Nucleus accumbens (tissue), 56 donors: ENCODE data around the gene FAHD2A.
"Not testable (repeated sequence)": the region's sequence is repeated elsewhere in the genome, so short reads cannot be mapped to it uniquely, and the experiment has no call there.

Experiments
- DNase-seq, 56 donors: peaks; one replicate each; lab custom pipeline; 2025; lab: John Stamatoyannopoulos, UW

Gene FAHD2A, protein sequence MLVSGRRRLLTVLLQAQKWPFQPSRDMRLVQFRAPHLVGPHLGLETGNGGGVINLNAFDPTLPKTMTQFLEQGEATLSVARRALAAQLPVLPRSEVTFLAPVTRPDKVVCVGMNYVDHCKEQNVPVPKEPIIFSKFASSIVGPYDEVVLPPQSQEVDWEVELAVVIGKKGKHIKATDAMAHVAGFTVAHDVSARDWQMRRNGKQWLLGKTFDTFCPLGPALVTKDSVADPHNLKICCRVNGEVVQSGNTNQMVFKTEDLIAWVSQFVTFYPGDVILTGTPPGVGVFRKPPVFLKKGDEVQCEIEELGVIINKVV

DNA sequence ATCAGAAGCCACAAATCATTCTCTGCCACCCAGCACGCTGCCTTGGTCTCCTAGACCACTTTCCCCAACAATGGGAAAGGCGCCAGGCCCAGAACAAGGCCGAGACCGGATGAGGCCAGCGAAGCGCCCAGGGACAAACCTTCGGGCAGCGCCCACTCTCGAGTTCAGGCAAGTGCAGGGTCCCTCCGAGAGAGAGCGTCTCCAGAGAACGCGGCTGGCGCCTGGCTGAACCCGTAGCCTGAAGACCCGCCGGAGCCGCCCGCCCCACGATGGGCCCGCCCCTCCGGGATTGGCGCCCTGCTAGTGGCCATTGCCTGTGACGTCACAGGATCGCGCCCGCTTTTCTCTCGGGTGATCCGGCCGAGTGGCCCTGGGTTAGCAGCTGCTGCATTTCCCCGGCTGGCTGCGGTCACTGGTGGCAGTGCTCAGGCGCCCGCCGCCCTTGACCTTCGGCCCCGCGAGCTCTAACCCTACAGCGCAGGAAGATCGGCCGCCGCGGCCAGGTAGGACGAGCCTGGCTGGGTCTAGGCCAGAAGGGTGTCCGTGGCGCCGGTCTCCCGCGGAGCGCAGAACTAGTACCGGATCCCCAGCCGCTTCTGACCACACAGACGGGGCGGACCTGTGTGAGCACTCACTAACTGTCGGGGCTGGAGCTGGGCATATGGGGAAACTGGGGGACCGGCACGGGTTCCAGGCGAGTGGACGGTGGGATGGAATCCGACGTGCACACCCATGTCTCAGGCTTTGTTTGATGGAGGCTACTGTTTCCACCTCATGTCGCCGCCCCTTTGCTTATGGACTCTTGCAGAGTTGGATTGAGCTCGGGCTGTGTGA is at the start of gene FAHD2A:
Gene FAHD2A, plus strand, starts transcription at position 339 of the 834 bp plus-strand sequence. CDS start 2,851 bp downstream, outside the sequence.
- peak; percentile 65 to 97 (median 92) for DNase-seq

DNA sequence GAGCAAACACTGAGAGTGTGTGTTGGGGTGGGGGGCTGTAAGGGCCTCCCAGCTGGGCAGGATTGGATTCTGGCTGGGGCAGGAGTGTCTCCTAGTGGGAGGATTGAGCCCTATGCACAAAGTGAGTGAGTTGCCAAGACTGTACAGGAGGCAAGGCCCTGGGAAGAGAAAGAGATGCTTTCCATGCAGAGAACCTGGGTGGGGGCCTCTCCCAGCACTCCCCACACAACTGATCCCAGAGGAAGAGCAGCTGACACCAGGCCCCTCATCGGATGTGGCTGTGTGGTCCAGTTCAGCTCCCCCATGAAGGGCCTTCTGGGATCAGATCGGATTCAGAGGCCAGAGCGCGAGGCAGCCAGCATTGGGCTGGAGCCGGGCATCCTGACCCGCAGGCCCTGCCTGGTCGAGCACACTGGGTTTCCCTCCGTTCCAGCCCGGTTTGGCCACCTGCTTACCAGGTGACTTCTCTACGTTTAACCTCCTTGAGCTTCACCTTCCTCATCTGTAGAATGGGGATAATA is 49.4 kb upstream of the FAHD2A start:
- DNase-seq = no peak

DNA sequence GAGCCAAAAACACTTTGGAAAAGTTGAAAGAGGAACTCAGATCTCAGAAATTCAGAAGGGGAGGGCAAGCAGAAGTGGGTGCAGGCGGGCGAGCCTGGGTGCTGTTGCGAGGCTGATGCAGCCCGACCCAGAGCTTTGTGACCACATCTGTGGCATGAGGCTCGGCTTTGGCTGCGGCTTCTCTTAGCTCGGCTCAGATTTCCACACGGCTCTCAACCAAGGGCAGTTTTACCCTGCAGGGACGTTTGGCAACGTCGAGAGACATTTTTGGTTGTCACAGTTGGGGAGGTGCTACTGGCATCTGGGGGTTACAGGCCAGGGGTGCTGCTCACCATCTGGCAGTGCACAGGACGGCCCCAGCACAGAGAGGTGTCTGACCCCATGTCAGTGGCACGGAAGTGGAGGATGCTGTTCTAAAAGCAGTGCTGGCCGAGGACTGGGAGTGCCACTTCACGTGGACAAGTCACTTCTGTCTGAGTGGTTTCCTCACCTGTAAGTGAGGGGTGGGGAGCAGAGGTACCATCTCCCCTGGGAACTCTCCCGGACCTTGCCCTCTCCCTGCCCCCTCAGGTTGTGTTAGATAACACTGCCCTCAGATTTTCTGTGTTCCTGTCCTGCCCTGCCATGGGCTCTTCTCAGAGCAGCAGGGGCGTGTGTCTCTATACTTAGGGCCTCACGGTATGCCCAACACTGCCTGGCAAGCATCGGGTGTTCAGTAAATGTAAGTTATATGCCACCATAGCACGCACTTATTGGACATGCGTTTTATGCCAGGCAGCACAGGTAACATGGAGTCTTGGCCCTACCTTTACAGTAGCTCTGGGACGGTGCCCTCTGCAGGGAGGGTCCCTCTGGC is 48.7 kb upstream of the FAHD2A start:
- no peak for DNase-seq

DNA sequence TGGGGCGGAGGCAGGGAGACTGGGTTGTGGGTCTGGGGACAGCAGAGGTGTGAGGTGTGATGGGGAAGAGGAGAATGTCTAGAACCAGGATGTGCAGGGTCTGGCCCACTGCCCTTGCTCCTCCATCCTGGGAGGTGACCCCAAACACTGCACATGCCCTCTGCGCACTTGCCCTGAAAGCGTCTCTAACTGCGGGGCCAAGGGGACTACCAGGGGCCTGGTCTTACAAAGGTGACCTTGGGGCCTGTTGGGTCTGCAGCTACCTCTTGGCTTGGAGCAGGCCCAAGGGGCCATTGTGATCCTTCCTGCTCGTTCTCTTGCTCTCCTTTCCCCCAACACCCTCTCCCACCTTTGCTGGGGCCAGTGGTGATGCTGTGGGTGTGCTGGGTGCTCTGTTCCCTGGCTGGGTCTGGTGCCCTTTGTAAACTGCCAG is 48.0 kb upstream of the FAHD2A start:
- DNase-seq = no peak

DNA sequence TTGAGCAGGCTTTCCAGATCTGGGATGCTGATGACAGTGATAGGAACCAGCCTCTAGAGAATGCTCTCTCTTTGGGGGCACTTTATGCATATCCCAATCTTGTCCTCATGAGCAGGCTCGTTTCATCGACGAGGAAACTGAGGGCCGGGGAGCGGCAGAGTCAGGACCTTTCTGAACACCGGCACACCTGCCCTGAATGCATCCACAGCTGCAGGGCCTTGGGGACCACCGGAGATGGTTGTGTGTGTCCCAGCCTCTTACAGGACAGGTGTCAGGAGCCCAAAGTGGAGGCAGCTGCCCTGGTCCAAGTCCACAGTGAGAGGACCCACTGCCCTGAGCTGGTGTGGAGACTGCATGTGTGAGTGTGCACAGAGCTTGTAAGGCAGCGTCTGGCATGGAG is 47.6 kb upstream of the FAHD2A start:
- no peak for DNase-seq

DNA sequence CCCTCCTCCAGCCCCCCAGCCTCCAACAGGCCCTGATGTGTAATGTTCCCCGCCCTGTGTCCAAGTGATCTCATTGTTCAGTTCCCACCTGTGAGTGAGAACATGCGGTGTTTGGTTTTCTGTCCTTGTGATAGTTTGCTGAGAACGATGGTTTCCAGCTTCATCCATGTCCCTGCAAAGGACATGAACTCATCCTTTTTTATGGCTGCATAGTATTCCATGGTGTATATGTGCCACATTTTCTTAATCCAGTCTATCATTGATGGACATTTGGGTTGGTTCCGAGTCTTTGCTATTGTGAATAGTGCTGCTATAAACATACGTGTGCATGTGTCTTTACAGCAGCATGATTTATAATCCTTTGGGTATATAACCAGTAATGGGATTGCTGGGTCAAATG is 47.0 kb upstream of the FAHD2A start:
- not testable (repeated sequence) for DNase-seq

DNA sequence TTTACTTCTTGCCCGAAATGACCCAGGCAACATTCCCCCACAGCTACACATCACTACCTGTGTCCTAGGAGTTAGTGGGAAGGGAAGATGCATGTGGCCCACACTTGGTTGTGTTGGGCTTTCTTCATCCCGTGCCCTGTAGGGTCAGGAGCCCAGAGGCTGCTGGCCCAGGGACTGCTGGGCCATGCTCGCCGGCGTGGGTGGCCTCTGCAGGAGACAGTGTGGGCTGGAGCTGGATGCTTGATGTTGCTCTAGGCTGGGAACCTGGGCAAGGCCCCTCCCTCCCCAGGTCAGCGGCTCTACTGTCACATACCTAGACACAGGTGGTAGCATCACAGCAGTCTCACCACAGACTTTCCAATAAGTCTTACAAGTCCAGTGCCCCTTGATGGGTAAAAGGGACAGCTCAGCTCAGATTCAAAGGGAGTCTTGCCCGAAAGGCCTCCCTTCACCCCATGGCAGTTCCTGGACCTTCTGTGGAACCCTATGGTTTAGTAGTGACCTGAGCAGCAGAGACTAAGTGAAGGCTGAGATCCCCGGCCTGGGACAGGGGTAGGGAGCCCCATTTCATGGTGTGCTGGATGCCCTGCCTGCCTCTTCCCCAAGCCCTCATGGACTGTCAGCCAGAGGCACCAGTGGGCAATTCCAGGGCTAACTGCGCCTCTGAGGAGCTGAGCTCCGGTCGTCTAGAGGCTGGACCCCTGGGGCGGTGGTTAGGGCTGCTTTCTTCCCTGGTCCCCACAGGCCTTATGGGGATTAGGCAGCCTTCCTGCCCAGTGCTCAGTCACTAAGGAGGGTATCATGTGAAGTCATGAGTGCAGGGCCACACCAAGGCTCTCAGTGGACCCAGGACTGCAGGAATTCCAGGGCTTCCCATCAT is 45.4 kb upstream of the FAHD2A start:
- DNase-seq = no peak

DNA sequence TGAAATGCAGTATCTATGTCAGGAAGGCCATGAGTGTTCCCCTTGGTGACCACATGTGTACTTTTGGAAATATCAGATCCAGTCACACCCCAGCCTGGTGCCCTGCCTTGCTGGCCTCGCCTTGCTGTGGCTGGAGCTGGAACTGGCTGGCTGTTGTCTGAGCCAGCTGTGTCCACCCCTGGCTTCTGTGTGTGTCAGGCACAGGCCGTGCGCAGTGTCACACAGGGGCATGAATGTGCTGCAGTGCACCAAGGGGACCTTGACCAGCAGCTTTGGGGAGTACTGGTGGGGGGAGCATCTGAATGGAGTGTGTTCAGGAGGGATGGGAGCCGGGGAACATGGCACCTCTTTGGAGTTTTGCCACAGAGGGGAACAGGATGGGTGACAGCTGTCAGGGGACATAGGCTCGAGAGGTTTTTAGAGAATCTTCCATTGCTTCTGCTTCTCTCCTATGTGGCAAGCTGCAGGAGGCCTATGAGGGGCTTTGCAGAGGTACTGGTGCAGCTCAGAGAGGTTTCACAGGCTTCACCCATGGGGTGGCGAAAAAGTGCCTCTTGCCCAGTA is 44.7 kb upstream of the FAHD2A start:
- DNase-seq = no peak

DNA sequence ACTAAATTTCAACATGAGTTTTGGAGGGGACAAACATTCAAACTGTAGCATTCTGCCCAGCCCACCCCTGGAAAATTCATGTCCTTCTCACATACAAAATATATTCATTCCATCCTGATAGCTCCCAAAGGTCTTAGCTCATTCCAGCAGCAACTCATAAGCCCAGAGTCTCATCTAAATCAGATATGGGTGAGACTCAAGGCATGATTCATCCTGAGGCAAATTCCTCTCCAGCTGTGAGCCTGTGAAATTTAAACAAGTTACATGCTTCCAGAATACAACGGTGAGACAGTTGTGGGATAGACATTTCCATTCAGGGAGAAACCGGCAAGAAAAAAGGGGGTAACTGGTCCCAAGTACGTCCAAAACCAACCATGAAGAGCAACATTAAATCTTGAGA is 43.5 kb upstream of the FAHD2A start:
- DNase-seq = no peak

DNA sequence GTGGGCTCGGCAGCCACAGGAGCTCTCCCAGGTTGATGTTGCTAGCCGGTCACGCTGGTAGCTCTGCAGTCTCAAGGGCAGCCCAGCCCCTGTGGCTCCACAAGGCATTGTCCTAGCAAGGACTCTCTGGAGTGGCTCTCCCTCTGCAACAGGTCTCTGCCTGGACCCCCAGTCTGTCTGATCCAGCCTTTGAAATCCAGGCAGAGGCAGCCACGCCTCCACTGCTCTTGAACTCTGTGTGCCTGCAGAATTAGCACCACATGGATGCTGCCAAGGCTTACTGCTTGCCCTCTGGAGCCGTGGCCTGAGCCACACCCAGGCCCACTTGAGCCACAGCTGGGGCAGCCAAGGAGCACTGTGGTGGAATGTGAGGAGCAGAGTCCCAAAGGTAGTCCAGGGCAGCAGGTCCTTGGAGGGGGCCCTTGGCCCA is 43.0 kb upstream of the FAHD2A start:
- no peak for DNase-seq

DNA sequence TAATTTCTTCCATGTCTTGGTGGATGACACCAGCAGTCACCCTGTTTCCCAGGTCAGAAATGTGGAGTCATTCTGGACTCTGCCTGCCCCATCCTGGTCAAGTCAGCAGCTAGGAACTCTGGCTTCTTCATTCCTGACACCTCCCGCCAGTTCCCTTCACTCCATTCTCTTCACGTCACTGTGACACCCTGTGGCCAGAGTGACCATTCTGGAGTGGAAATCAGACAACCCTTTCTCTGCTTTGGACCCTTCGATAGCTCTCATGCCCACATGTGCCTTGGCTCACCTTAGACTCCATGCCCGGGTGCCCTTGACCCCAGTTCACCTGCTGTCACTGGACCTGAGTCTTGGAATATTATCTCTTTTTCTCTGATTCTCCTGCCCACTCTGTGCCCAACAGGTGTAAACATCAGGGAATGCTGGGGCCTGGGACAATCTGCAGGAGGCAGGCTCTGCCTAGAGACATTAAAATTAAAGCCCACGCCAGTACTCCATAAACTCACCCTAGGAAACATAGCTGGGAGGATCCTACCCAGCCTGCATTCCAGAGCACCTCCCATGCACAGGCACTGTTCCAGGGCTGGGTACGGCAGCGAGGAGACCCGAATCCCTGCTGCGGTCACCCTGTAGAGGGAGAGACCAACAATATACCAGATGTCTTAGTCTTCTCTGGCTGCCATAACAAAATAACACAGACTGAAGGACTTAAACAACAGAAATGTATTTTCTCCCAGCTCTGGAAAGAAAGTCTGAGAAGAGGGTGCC is 41.1 kb upstream of the FAHD2A start:
- DNase-seq = no peak

DNA sequence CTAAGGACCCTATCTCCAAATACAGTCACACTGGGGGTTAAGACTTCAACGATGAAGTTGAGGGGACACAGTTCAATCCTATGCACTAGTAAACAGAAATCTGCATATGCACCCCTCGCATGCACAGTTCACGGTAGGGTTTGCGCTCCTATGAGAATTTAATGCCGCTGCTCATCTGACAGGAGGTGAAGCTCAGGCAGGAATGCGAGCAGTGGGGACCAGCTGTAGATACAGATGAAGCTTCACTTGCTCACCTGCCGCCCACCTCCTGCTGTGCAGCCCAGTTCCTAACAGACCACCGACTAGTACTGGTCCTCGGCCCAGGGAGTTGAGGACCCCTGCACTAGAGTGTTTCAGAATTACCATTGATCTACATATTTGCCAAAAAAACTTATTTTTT is 40.0 kb upstream of the FAHD2A start:
- DNase-seq = no peak

DNA sequence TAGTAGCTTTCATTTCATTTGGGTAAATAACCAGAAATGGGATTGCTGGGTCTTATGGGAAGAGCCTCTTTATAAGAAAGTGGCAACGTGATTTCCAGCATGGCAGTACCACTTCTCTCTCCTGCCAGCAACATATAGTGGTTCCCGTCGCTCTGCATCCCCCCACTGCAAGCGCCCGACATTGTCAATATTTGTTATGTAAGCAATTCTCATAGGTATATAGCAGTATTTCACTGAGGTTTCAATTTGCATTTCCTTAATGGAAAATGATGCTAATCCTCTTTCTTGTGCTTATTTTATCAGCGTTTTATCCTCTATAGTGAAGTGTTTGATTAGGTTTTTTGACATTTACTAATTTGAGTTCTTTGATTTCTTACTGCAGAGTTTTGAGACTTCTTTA is 36.0 kb upstream of the FAHD2A start:
- DNase-seq = no peak

DNA sequence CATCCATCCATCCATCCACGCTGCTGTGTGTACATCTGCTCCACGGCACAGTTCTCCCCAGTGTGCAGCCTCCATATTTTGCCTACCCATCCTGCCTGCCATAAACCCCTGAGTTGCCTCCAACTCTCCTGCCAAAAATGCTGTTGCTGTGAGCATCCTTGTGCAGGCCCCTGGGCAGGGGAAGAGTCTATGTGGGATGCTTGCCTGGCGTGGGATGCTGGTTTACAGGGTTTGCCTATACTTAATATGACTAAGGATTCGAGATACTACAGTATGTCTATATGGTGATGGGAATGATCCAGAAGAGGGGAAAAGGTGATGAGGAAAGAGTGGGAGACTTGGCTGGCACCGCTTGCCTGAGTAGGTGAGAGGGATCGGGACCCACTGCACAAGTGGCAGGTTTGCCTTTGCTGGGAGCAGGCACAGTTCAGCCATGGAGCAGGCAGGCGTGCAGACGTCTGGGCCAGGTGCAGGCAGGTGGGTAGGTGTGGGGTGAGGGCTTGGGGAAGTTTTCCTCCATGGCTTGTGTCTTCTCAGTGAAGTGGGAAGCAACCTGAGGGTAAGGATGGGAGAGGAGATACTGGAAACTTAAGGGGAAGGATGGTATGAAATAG is 30.2 kb upstream of the FAHD2A start:
- no peak for DNase-seq

DNA sequence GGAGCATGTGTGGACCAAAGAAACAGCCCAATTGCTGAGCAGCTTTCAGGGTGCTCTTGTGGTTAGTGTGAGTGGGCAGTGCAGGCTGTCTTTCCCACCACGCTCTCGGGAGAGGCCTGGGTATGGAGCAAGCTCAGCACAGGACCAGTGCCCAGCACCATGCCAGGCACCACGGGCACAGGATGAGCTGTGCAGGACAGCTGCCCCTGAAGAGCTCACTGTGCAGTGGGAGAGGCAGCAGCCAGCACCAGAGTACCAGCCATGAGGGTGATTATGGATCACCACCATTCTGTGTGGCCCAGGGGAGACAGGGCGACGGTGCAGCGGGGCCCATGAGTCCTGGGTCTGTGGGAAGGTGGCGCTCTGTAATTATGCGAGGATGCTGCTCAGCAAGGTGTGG is 29.7 kb upstream of the FAHD2A start:
- no peak for DNase-seq

DNA sequence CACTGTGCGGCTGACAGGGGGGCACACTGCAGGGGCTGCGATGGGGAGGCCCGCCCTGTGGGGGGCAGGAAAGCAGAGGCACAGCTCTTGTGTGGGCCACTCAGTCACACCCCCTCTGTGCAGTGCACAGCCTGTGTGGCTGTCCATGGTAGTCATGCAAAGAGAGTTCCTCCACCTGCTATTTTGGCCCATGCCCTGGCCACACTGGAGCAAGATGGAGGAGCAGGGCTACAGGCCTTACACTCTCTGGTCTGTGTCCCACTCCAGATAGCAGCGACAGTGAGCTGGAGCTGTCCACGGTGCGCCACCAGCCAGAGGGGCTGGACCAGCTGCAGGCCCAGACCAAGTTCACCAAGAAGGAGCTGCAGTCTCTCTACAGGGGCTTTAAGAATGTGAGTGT is 28.5 kb upstream of the FAHD2A start:
- DNase-seq = no peak

DNA sequence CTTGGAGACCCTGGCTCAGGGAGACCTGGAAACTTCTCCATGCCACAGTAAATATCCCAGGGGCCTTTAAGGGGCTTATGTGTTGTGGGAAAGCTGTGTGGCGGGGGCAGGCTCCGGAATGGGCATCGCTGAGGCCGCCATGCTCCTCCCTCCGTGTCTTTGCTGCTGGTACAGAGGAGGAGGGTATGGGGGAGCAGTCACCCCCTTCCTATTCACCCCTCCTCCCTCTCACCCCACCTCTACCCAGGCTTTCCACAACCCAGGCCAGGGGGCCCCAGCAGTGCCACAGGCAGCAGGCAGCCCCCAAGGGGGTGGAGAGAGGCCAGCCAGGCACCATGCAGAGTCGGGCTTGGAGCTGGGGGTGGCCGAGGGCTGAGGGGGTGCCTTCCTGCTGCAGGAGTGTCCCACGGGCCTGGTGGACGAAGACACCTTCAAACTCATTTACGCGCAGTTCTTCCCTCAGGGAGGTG is 28.0 kb upstream of the FAHD2A start:
- no peak for DNase-seq

DNA sequence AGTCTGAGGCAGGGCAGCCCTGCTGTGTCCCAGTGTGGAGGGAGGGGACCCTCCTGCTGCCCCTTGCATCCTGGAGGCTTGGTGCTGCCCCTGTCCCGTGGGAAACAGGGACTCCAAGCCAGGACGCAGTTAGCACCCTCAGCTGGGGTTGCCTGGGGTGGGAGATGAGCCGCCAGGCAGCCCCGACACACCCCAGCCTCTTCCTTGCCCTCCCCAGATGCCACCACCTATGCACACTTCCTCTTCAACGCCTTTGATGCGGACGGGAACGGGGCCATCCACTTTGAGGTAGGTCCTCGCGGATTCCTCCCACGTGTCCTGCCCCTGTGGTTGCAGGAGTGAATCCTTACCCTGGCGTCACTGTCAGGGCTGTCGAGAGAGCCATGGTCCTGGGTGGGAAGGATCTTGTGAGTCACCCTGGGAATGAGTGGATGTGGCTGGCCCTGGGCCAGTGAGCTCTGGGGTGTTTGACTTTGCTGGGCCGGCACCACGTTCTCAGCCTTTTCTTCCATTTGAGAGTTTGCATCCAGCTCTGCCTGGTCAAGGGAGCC is 27.5 kb upstream of the FAHD2A start:
- no peak for DNase-seq
